A549 (cell line): ENCODE data around the gene CPOX.

Source experiments
- CTCF ChIP-seq: fragments of >200 bp; sonication (Bioruptor Twin); formaldehyde crosslinking; IDR thresholded peaks from 3 replicates; pipeline ENCODE4 v1.5.1; 2016
- MAZ ChIP-seq: fragments of 150-350 bp; IDR thresholded peaks from 2 replicates; pipeline ENCODE4 v1.6.1; 2014; ENCODE audit warnings: antibody characterized with exemption, low read depth, low read length, borderline replicate concordance
- RAD21 ChIP-seq, 2 experiments: fragments of >200 bp in 1 of 2; sonication (Bioruptor Twin) in 1 of 2; formaldehyde crosslinking in 1 of 2; IDR thresholded peaks in 1 of 2; conservative IDR thresholded peaks in 1 of 2; 2 replicates in 1 of 2; 3 replicates in 1 of 2; pipeline ENCODE4 v1.6.1; 2012 to 2018; ENCODE audit warnings: inconsistent platforms in 1 of 2
- TF ChIP-seq, protein P1 (sequence below): IDR thresholded peaks from 2 replicates; pipeline ENCODE4 v1.6.1; 2012
- TF ChIP-seq, protein P2 (sequence below): fragments of 250-450 bp; sonication (Bioruptor Pico); IDR thresholded peaks from 2 replicates; pipeline ENCODE4 v1.5.0; 2021; ENCODE audit warnings: mild to moderate bottlenecking, moderate library complexity, borderline replicate concordance

- TF ChIP-seq MAZ (no peak), RAD21 (conservative IDR thresholded peaks at IDR 0.05 in 1 of 2, IDR thresholded peaks at IDR 0.05 in 1 of 2) (no peak), CTCF (no peak)
- TF ChIP-seq, protein P1, sequence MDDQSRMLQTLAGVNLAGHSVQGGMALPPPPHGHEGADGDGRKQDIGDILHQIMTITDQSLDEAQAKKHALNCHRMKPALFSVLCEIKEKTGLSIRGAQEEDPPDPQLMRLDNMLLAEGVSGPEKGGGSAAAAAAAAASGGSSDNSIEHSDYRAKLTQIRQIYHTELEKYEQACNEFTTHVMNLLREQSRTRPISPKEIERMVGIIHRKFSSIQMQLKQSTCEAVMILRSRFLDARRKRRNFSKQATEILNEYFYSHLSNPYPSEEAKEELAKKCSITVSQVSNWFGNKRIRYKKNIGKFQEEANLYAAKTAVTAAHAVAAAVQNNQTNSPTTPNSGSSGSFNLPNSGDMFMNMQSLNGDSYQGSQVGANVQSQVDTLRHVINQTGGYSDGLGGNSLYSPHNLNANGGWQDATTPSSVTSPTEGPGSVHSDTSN, result no peak
- TF ChIP-seq, protein P2, sequence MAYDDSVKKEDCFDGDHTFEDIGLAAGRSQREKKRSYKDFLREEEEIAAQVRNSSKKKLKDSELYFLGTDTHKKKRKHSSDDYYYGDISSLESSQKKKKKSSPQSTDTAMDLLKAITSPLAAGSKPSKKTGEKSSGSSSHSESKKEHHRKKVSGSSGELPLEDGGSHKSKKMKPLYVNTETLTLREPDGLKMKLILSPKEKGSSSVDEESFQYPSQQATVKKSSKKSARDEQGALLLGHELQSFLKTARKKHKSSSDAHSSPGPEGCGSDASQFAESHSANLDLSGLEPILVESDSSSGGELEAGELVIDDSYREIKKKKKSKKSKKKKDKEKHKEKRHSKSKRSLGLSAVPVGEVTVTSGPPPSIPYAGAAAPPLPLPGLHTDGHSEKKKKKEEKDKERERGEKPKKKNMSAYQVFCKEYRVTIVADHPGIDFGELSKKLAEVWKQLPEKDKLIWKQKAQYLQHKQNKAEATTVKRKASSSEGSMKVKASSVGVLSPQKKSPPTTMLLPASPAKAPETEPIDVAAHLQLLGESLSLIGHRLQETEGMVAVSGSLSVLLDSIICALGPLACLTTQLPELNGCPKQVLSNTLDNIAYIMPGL (CRISPR knock-in tag), result no peak
Observed at GRCh38 chr3:98592345-98592935, 971 bp downstream of the CPOX start.
